ENCODE measurements around the gene DOK4.

- TF ChIP-seq SUZ12 (IDR thresholded peaks at IDR 0.05; ENCODE audit: extremely low read depth, insufficient read depth, insufficient read length) (no peak), YY1 (IDR thresholded peaks at IDR 0.05; ENCODE audit: insufficient read depth, insufficient read length) (no peak)
Observed at GRCh38 chr16:57518922-57519321, 32.6 kb upstream of the DOK4 start.

All from NT2/D1 (cell line).